Measurements from ENCODE around the gene MACROD2.
"Not testable (repeated sequence)": the region's sequence is repeated elsewhere in the genome, so short reads cannot be mapped to it uniquely, and the experiment has no call there.

MACROD2 gene

GRCh38 chr20:15742627-15743026, 1747.3 kb downstream of the MACROD2 start:
- no peak for DNase-seq (ENCODE audit: low spot score)

GRCh38 chr20:15756002-15756753, 1760.9 kb downstream of the MACROD2 start:
- no peak for DNase-seq (ENCODE audit: low spot score)

DNA sequence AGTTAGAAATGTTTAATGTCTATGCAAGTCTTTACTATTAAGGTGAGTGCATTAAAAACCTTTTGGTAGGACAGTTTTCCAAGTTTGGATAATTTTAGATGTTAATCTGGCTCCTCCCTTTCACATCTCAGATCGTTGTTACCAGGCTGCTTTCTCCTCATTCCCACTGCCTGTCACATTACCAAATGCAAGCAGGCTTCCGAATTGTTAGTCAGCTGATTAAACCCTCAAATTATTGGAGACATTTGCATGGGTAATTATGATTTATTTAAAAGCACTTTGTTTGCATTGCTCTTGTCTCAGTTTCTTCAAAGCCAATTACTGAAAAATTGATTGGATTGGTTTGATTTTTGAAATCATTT, 1761.4 kb downstream of the MACROD2 start:
- DNase-seq (ENCODE audit: low spot score): no peak

GRCh38 chr20:15759594-15759993, 1764.3 kb downstream of the MACROD2 start:
- no peak for DNase-seq (ENCODE audit: low spot score)

DNA sequence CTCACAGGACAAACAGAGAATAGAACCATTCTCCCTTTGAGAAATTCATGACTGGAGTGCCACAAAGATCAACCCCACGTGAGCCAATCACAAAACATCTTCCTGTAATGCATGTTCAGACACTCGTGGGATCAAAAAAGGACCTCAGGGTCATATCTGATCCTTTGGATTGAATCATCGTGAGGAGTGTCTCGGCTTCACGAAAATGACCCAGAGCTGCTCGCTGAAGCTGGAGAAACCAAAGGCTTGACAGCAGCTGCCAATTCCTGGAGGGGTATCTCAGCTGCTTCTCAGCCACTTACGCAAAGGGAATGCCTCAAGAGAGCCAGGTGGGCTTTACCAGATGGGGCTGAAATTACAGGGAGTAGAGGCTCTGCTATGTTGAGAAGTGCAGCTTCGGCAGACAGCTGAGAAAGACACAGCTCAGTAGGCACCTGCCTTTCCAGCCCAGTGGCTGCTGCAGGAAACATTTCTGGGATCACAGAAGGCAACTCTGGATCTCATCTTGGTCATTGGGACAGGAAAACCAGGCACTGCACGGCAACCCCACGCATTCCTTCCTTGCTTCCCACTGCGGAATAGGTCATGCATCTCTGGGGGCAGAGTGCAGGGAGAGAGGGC, 1764.8 kb downstream of the MACROD2 start:
- DNase-seq (ENCODE audit: low spot score): no peak

GRCh38 chr20:15763366-15763765, 1768.0 kb downstream of the MACROD2 start:
- DNase-seq (ENCODE audit: low spot score): no peak

- DNase-seq (ENCODE audit: low spot score): no peak
Measured at GRCh38 chr20:15767586-15767985, 1772.3 kb downstream of the MACROD2 start.

DNA sequence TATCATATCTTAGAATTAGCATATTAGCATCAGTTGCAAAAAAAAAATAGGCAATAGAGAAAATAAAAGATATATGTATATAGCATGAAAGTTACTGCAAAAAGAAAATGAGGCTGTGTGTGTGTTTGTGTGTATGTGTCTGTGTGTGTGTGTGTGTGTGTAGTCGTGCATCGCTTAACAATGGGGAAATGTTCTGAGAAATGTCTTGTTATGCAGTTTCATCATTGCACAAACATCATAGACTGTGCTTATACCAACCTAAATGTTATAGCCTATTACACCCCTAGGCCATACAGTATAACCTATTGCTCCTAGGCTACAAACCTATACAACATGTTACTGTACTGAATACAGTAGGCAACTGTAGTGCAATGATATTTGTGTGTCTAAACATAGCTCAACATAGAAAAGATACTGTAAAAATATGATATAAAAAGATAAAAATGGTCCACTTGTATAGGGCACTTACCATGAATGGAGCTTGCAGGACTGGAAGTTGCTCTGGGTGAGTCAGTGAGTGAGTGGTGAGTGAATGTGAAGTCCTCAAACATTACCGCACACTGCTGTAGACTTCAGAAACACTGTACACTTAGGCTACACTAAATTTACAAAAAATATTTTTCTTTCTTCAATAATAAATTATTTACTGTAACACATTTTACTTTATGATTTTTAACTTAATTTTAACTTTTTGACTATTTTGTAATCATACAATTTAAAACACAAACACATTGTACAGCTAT, 1772.9 kb downstream of the MACROD2 start:
- DNase-seq (ENCODE audit: low spot score): no peak

- no peak for DNase-seq (ENCODE audit: low spot score)
Measured at GRCh38 chr20:15772826-15773225, 1777.5 kb downstream of the MACROD2 start.

DNA sequence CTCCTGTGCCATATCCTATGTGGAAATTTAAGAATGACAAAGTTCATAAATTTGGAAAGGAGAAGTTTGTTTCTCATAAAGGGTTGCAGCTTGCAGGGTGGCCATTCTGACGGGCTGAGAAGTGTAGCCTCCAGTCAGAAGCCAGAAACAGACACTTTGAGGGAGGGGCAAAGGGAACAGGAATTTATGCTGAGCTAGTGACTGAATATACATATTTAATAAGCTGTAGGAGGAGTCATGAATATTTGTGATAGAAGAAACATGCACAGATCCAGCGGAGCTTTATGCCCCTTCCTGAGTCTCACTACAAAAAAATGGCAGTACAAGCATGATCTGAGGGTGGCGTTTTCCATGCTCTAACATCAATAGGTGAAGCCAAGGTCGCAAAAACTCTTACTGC, 1779.6 kb downstream of the MACROD2 start:
- DNase-seq (ENCODE audit: low spot score): no peak

GRCh38 chr20:15776770-15777466, 1781.6 kb downstream of the MACROD2 start:
- no peak for DNase-seq (ENCODE audit: low spot score)

DNA sequence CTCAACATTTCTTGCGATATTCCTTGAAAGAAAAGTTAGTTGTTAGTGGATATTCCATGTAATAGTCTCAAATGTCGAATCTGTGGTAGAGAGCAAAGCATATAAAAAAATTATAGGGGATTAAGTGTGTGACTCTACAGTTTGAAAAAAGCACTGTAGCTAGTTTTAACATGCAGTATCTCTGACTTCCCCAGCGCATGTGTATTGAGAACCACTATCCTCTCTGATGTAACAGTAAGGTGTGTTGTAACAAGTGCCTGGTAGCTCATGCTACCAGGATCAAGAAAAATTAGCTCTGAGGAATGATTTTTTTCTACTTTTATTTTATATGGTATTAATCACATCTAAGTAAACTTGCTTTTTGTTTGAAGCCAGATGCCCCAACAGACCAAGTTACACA, 1788.7 kb downstream of the MACROD2 start:
- DNase-seq (ENCODE audit: low spot score): no peak

GRCh38 chr20:15789079-15789478, 1793.8 kb downstream of the MACROD2 start:
- no peak for DNase-seq (ENCODE audit: low spot score)

DNA sequence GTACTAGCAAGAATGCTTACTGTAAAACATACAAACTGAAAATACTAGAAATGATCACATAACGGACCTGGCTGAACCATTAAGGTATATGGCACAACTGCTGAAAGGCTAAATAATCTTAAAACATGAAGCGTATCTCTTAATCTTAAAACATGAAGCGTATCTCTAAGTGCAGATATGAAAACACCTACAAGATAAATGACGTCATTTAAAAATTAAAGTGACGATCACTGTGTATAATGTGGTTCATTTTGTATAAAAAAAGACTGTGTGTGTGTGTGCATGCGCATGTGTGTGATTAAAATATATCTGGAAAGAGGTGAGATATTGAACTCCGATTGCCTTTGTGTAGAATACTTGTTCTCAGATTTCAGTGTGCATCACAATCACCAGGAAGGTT, 1797.5 kb downstream of the MACROD2 start:
- DNase-seq (ENCODE audit: low spot score): no peak

DNA sequence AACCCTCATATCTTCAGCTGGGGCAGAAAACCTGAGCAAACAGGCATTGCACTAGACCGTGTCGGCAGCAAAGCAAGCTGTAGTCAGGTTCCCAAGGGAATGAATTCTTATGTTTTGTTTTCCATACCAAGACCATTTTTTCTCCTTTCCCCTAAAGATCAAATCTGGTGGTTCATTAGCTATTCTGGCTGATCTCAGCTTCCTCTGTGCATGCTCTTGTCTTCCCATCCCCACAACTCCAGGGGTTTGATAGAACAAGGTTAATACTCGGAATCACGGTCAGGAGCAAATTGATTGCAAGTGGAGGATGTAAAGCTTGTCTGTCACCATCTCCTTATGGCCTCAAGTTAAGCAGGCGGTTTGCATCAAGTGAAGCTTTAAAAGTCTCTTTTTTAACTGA, 1799.1 kb downstream of the MACROD2 start:
- no peak for DNase-seq (ENCODE audit: low spot score)

DNA sequence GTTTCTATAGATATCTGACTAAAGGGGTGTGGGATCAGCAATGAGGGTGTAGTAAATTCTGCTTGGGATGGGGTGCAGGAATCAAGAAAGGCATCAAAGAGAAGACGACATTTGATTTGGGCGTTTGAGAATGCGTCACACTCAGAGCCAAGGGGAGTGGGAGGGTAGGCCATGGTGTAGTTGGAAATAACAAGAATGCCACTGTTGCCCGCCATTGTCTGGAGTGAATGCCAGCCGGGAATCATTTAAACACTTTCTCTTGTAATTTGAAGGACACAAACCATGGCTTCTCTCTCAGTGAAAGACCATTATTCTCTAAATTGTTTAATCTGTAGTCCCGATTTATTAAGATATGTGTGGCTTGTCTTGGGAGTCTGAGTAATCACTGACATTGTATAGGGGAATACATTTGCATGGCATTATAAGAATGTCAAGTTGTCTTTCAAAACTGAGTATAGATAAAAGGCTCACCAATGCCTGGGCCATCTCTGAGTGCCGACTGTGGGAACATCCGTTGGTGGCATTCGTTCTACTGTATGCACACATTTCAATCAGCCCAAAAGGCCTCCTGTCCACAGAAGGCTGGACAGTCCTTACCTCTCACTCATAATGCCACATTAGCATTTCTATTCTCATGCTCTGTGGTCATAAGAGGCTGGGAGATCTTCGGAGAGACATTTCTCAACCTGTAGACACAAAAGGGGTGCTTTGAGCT, 1800.1 kb downstream of the MACROD2 start:
- no peak for DNase-seq (ENCODE audit: low spot score)

GRCh38 chr20:15799871-15800270, 1804.6 kb downstream of the MACROD2 start:
- no peak for DNase-seq (ENCODE audit: low spot score)

DNA sequence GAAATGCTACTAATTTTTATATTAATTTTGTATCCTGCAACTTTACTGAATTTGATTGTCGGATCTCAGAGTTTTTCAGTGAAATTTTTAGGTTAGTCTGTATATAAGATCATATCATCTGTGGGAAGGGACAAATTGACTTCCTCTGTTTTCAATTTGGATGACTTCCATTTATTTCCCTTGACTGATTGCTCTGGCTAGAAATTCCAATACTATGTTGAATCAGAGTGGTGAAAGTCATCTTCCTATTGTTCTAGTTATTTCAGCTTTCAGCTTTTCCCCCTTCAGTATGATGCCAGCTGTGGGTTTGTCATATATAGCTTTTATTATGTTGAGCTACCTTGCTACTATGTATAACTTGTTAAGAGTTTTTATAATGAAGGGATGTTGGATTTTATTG, 1806.7 kb downstream of the MACROD2 start:
- DNase-seq (ENCODE audit: low spot score): no peak

GRCh38 chr20:15805154-15805553, 1809.8 kb downstream of the MACROD2 start:
- DNase-seq (ENCODE audit: low spot score): no peak

- DNase-seq (ENCODE audit: low spot score): no peak
Measured at GRCh38 chr20:15806105-15806504, 1810.8 kb downstream of the MACROD2 start.

GRCh38 chr20:15807271-15807670, 1812.0 kb downstream of the MACROD2 start:
- DNase-seq (ENCODE audit: low spot score): no peak

- not testable (repeated sequence) for DNase-seq (ENCODE audit: low spot score)
Measured at GRCh38 chr20:15807771-15808170, 1812.5 kb downstream of the MACROD2 start.
